ENCODE data around the gene GRB10.

GRB10 gene

DNA sequence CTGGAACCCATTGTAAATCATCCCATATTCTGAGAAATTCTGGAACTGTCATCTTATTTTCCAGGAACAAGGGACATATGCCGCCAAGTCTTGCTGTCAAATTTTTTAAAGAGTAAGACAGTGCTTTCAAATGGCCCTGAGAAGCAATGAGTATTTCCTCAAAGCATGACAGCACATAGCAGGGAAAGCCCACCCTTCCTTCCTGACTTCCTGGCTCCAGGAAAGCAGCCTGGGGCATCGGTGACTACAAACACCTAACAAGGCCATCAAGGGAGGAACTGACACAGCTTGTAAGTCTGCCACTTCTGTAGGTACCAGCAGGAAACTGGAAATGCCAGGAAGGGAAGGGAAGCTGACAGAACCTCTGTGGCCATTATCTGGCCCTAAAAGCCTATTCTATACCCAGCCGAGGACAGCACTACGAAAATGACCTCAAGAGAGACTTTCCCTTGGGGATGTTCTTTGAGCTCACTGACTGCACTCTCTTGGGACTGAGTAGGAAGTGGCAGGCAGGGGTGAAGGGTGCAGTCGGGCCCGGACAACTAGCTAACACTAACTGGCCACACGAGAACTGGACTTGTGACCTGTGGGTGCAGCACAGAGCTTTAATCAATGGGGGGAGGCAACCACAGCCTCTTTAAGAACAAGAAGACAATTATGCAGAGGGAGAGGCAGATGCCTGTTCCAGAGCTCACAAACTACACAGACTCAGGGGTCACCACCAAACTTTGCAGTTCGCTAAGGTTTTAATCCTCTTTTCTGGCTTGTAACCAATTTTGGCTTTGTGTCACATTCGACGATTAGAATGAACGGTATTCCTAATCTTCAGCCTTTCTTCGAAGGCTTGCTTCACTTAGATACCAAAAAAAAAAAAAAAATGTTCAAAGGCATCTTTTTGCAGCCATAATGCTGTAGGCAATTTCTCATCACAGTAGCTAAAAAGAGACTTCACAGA lies 52.0 kb downstream of the GRB10 start:
- Histone ChIP-seq H3K27me3 (replicated peaks; ENCODE audit: control insufficient read depth, insufficient read depth, low read length) (no peaks in the 10 kb centered on the region; the same call in 1 of the 2 replicates), H3K4me3 (replicated peaks; ENCODE audit: low read depth, low read length) (no peak overlapping the region), H3K36me3 (ENCODE audit: control insufficient read depth, insufficient read depth, low read length) (no peaks in the 10 kb centered on the region)
- DNase-seq (ENCODE audit: extremely low read depth, insufficient read length): no peak
- TF ChIP-seq CTCF (IDR thresholded peaks at IDR 0.05; ENCODE audit: insufficient read depth, low read length, poor library complexity, severe bottlenecking): no peak

DNA sequence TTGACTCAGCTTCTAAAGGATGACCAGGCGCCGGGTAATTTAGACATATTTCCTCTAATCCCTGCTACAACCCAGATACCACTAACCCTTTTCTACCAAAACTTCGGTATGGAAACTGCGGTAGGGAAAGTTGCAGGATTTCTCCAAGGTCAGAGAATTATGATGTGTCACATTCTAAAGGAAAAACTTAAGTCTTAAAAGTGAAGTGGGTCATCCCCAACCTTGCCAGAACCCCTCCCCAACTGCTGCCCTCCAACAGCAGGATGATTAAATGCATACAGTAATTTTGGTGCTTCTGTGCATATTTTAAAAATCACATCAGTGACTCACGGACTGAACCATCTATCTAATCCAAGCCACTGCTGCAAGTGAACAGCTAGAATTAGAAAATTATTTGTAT lies 52.7 kb downstream of the GRB10 start:
- Histone ChIP-seq H3K36me3 (ENCODE audit: control insufficient read depth, insufficient read depth, low read length) (no peaks in the 10 kb centered on the region), H3K27me3 (replicated peaks; ENCODE audit: control insufficient read depth, insufficient read depth, low read length) (no peaks in the 10 kb centered on the region; the same call in 1 of the 2 replicates), H3K4me3 (replicated peaks; ENCODE audit: low read depth, low read length) (no peak overlapping the region)
- DNase-seq (ENCODE audit: extremely low read depth, insufficient read length): no peak
- no peak for TF ChIP-seq CTCF (IDR thresholded peaks at IDR 0.05; ENCODE audit: insufficient read depth, low read length, poor library complexity, severe bottlenecking)

DNA sequence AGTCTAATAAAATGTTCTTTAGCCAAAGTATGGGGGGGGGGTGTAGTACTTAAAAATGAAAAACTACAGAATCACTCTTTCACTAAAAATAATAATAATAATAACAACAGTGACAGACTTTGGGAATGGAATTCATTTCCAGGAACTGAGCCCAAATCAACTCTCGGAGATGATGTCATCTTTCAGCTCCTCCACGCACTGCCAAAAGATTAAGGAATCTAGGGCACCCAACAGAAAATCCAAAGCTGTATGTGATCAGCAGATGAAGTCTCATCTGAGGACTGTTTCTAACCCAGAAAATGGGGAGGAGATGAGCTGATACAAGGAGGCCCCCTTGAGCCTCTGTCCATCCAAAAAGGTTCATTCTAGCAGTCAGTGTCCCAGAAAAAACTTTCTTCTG lies 54.5 kb downstream of the GRB10 start:
- no peaks in the 10 kb centered on the region; the same call in none of the 2 replicates for H3K27me3 ChIP-seq (replicated peaks; ENCODE audit: control insufficient read depth, insufficient read depth, low read length)
- no peaks in the 10 kb centered on the region for H3K36me3 ChIP-seq (ENCODE audit: control insufficient read depth, insufficient read depth, low read length)
- H3K4me3 ChIP-seq (replicated peaks; ENCODE audit: low read depth, low read length): no peak overlapping the region
- DNase-seq (ENCODE audit: extremely low read depth, insufficient read length): no peak
- no peak for TF ChIP-seq CTCF (IDR thresholded peaks at IDR 0.05; ENCODE audit: insufficient read depth, low read length, poor library complexity, severe bottlenecking)

DNA sequence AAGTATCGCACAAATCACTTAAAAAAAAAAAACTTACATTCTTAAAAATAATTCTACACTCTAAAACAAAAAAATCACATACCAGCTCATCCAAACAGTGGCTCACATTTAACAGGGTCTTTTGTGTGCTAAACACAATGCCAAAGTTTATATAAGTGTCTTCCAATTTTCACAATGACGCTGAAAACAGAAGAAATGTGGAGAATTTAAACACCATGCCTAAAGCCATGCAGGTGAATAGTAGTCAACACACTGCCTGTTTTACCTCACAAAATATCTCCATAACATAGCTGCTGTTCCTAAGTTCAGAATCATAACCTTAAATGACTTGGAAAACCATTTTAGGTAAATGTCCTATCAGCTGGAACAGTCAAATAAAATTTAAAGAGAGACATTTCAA lies 55.0 kb downstream of the GRB10 start:
- no peaks in the 10 kb centered on the region; the same call in none of the 2 replicates for H3K27me3 ChIP-seq (replicated peaks; ENCODE audit: control insufficient read depth, insufficient read depth, low read length)
- no peaks in the 10 kb centered on the region for H3K36me3 ChIP-seq (ENCODE audit: control insufficient read depth, insufficient read depth, low read length)
- no peak for DNase-seq (ENCODE audit: extremely low read depth, insufficient read length)
- no peak for TF ChIP-seq CTCF (IDR thresholded peaks at IDR 0.05; ENCODE audit: insufficient read depth, low read length, poor library complexity, severe bottlenecking)
- no peak overlapping the region for H3K4me3 ChIP-seq (replicated peaks; ENCODE audit: low read depth, low read length)

DNA sequence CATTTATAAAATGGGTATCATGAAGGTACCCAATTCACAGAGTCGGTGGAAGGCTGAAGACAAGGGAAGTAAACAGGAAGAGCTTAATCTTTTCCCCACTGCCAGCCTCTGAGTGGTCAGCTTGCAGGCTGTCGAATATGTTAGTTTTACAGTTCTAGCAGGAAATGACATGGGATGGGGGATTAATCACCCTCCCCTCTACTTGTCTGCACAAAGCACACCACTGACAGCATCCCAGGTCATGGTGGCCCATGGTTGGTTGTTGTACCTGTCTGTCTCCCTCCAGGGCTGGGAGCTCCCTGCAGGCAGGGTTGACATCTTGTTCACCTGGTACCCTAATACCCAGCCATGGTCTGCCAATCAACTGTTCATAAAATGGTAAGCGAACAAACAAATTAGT lies 55.6 kb downstream of the GRB10 start:
- TF ChIP-seq CTCF (IDR thresholded peaks at IDR 0.05; ENCODE audit: insufficient read depth, low read length, poor library complexity, severe bottlenecking): no peak

More for the DNA sequence above, 55.6 kb downstream of the GRB10 start:
- Histone ChIP-seq H3K4me3 (replicated peaks; ENCODE audit: low read depth, low read length) (no peak overlapping the region), H3K36me3 (ENCODE audit: control insufficient read depth, insufficient read depth, low read length) (no peaks in the 10 kb centered on the region), H3K27me3 (replicated peaks; ENCODE audit: control insufficient read depth, insufficient read depth, low read length) (no peaks in the 10 kb centered on the region; the same call in none of the 2 replicates)
- no peak for DNase-seq (ENCODE audit: extremely low read depth, insufficient read length)

Measured in GM06990 (cell line).